K562 (cell line): Measurements from ENCODE around the gene MICOS13. TPM values are rescaled to one million over a fixed set of nuclear protein-coding genes. Genes with fewer than 3 reads are reported as not detected.

Experiments
- BACH1 ChIP-seq: fragments of 200-800 bp; sonication (Bioruptor generic); IDR thresholded peaks from 2 replicates; pipeline ENCODE4 v1.6.1; 2016; ENCODE audit warnings: missing genetic modification characterization, missing compliant biosample characterization
- C11orf30 ChIP-seq: fragments of 450-650 bp; IDR thresholded peaks from 2 replicates; pipeline ENCODE4 v1.6.1; 2016; ENCODE audit warnings: low read depth, mild to moderate bottlenecking
- CEBPZ ChIP-seq: fragments of 150-350 bp; IDR thresholded peaks from 2 replicates; pipeline ENCODE4 v1.6.1; 2014; ENCODE audit warnings: low read depth, mild to moderate bottlenecking, low read length, borderline replicate concordance
- DLX4 ChIP-seq: fragments of 250-450 bp; sonication (Bioruptor Pico); IDR thresholded peaks from 2 replicates; pipeline ENCODE4 v1.6.1; 2021; ENCODE audit warnings: mild to moderate bottlenecking
- E2F5 ChIP-seq: sonication (generic); formaldehyde crosslinking; IDR thresholded peaks from 2 replicates; pipeline ENCODE4 v1.8.0; 2022; ENCODE audit warnings: mild to moderate bottlenecking, missing genetic modification reagents
- FIP1L1 ChIP-seq: fragments of 200-400 bp; formaldehyde crosslinking; IDR thresholded peaks from 2 replicates; pipeline ENCODE4 v1.6.1; 2018; ENCODE audit warnings: mild to moderate bottlenecking, low read depth, low read length; ENCODE audit not compliant: poor library complexity, severe bottlenecking
- HLTF ChIP-seq: fragments of 450-650 bp; IDR thresholded peaks from 2 replicates; pipeline ENCODE4 v1.6.1; 2016
- HMGN3 ChIP-seq: IDR thresholded peaks from 2 replicates; pipeline ENCODE4 v1.6.1; 2011; ENCODE audit warnings: borderline replicate concordance, low read depth, mild to moderate bottlenecking, mixed read lengths, low read length; ENCODE audit not compliant: insufficient read length; ENCODE audit errors: extremely low read depth
- LCOR ChIP-seq: sonication (generic); formaldehyde crosslinking; IDR thresholded peaks from 2 replicates; pipeline ENCODE4 v1.8.0; 2022; ENCODE audit warnings: mild to moderate bottlenecking, missing genetic modification reagents
- PHB ChIP-seq: fragments of 250-450 bp; sonication (Bioruptor Pico); IDR thresholded peaks from 2 replicates; pipeline ENCODE4 v1.5.0; 2021
- SRF ChIP-seq, 2 experiments: fragments of 250-450, 450-650 bp in 1 of 2; sonication (Bioruptor Pico) in 1 of 2; sonication (generic) in 1 of 2; formaldehyde crosslinking; IDR thresholded peaks; 2 replicates each; pipeline versions ENCODE4 v1.5.0 to v1.5.1; 2020 to 2022; ENCODE audit warnings: mild to moderate bottlenecking in 1 of 2, missing genetic modification reagents in 1 of 2
- TSHZ1 ChIP-seq: fragments of 250-450 bp; sonication (Bioruptor Pico); IDR thresholded peaks from 2 replicates; pipeline ENCODE4 v1.4.0; 2020; ENCODE audit warnings: mild to moderate bottlenecking, moderate library complexity
- ZNF124 ChIP-seq: sonication (generic); formaldehyde crosslinking; IDR thresholded peaks from 2 replicates; pipeline ENCODE4 v1.8.1; 2022; ENCODE audit warnings: missing genetic modification reagents
- ZNF133 ChIP-seq: fragments of 250-450 bp; sonication (Bioruptor Pico); IDR thresholded peaks from 2 replicates; pipeline ENCODE4 v1.4.0; 2020; ENCODE audit warnings: mild to moderate bottlenecking
- ZNF586 ChIP-seq: fragments of 450-650 bp; formaldehyde crosslinking; conservative IDR thresholded peaks from 2 replicates; pipeline ENCODE4 v1.4.0; 2020; ENCODE audit warnings: mild to moderate bottlenecking, moderate library complexity
- polyA plus RNA-seq, 8 experiments: library from polyadenylated mRNA; depleted of rRNA in 4 of 8; stranded (reverse) in 5 of 8; unstranded in 3 of 8; fragments of >200 nt; fragmentation: Nextera tagmentation in 2 of 8; fragmentation: Illumina TruSeq in 1 of 8; extraction: Ambion mirVana in 2 of 8; extraction: Trizol in 1 of 8; gene quantifications; 2 replicates each; pipeline versions ENCODE4 v1.2.1 to v1.2.3, GENCODE V29; 2011 to 2014; ENCODE audit warnings: inconsistent platforms in 1 of 8, missing spikeins in 1 of 8
- total RNA-seq, 7 experiments: library from RNA; depleted of rRNA in 6 of 7; stranded (reverse); fragments of >200 nt in 6 of 7; fragmentation: Illumina TruSeq in 2 of 7; extraction: Trizol in 2 of 7; gene quantifications; 2 replicates each; pipeline versions ENCODE4 v1.2.1 to v1.2.3, GENCODE V29; 2011 to 2021; ENCODE audit warnings: low replicate concordance in 1 of 7
- TF ChIP-seq, protein P1 (sequence below): IDR thresholded peaks from 2 replicates; pipeline ENCODE4 v1.6.1; 2011; ENCODE audit warnings: borderline replicate concordance, low read depth, mild to moderate bottlenecking, moderate library complexity, low read length; ENCODE audit not compliant: insufficient read depth, poor library complexity, severe bottlenecking

Gene MICOS13
- total and polyA plus RNA-seq, 9 of the 15 experiments (the other 6 are each of a cell fraction or from before 2014, with no cell fraction given): 15.5 to 220 (median 49.4) TPM

DNA sequence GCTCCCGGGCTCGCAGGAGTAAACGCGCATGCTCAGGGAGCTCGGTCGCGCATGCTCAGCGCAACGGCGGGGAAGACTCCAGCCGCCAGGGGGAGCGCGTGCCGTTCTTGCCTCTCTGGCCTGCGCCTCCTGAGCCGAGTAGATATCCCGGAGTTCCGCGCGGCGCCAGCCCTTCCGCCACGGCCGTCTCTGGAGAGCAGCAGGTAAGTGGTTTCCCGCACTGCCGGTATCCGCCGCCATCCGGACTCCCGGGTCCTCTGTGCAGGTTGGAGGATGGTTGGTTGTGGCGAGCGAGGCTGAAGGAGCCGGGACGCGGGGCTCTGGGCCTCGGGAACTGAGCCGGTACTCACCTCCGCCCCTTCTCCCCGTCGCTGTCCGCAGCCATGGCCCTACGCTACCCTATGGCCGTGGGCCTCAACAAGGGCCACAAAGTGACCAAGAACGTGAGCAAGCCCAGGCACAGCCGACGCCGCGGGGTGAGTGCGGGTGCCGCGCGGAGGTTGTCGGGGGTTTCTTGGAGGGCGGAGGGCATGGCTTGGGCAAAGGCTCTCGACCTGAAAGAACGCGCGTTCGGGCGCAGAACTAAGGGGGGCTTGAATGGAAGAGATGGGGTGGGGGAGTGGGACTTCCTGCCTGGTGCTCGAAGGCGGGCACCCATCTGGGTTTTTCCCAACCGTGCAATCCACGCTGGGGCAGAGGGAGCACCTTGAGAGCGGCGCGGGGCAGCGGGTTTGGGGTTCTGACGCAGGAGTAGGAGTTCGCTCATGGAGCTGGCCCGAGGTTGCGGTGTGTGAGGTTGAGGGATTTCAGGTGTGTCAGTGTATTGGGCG, 10.0 kb upstream of the MICOS13 start, which contains the start of gene RPL36 (continued):
- peak; percentile 87 for TF ChIP-seq HMGN3
- TF ChIP-seq BACH1 (tag): no peak
- TF ChIP-seq DLX4 (CRISPR knock-in tag): no peak
- peak; percentile 61; the same call in 1 of the 2 replicates for TF ChIP-seq HLTF
- no peak for TF ChIP-seq PHB (CRISPR knock-in tag)
- TF ChIP-seq TSHZ1: no peak
- peak; percentile 96 for TF ChIP-seq E2F5
- no peak for TF ChIP-seq ZNF124 (CRISPR knock-in tag)
- 0 out of 4 replicates have a peak, but pooled peaks of 1 of the 2 experiments have one; percentile 54 for TF ChIP-seq SRF (CRISPR knock-in tag; IDR thresholded peaks at IDR 0.05)
- TF ChIP-seq LCOR: peak; percentile 79
- TF ChIP-seq C11orf30: peak; percentile 55; the same call in 1 of the 2 replicates
- no peak for TF ChIP-seq CEBPZ
- peak; percentile 100 for TF ChIP-seq FIP1L1
- TF ChIP-seq, protein P1, sequence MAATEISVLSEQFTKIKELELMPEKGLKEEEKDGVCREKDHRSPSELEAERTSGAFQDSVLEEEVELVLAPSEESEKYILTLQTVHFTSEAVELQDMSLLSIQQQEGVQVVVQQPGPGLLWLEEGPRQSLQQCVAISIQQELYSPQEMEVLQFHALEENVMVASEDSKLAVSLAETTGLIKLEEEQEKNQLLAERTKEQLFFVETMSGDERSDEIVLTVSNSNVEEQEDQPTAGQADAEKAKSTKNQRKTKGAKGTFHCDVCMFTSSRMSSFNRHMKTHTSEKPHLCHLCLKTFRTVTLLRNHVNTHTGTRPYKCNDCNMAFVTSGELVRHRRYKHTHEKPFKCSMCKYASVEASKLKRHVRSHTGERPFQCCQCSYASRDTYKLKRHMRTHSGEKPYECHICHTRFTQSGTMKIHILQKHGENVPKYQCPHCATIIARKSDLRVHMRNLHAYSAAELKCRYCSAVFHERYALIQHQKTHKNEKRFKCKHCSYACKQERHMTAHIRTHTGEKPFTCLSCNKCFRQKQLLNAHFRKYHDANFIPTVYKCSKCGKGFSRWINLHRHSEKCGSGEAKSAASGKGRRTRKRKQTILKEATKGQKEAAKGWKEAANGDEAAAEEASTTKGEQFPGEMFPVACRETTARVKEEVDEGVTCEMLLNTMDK: peak; percentile 97
- no peak for TF ChIP-seq ZNF586
- no peak for TF ChIP-seq ZNF133 (CRISPR knock-in tag)
